GM18526 (cell line): ENCODE results near the gene PUDP.

Experiments used
- POLR2A ChIP-seq: IDR thresholded peaks from 3 replicates; pipeline ENCODE4 v1.6.1; 2011; ENCODE audit not compliant: insufficient read length; ENCODE audit errors: extremely low read depth

Gene PUDP

GRCh38 chrX:7092543-7092942, 55.4 kb downstream of the PUDP start:
- TF ChIP-seq POLR2A, result no peak

GRCh38 chrX:7091923-7092322, 56.0 kb downstream of the PUDP start:
- TF ChIP-seq POLR2A, result no peak

- no peak for TF ChIP-seq POLR2A
Observed at GRCh38 chrX:7090641-7091040, 57.3 kb downstream of the PUDP start.

GRCh38 chrX:7088968-7089615, 58.9 kb downstream of the PUDP start:
- no peak for TF ChIP-seq POLR2A

- no peak for TF ChIP-seq POLR2A
Observed at GRCh38 chrX:7086384-7086783, 61.6 kb downstream of the PUDP start.

GRCh38 chrX:7085879-7086278, 62.1 kb downstream of the PUDP start:
- no peak for TF ChIP-seq POLR2A

- TF ChIP-seq POLR2A, result no peak
Observed at GRCh38 chrX:7084841-7085240, 63.1 kb downstream of the PUDP start.

GRCh38 chrX:7083468-7084396, 64.2 kb downstream of the PUDP start:
- no peak for TF ChIP-seq POLR2A

- TF ChIP-seq POLR2A, result no peak
Observed at GRCh38 chrX:7083021-7083420, 64.9 kb downstream of the PUDP start.

GRCh38 chrX:7082556-7082955, 65.4 kb downstream of the PUDP start:
- TF ChIP-seq POLR2A, result no peak

GRCh38 chrX:7077241-7078230, 70.4 kb downstream of the PUDP start:
- TF ChIP-seq POLR2A, result no peak

- no peak for TF ChIP-seq POLR2A
Observed at GRCh38 chrX:7076245-7076661, 71.7 kb downstream of the PUDP start.

- TF ChIP-seq POLR2A, result no peak
Observed at GRCh38 chrX:7074908-7075204, 73.1 kb downstream of the PUDP start.

- no peak for TF ChIP-seq POLR2A
Observed at GRCh38 chrX:7074148-7074907, 73.6 kb downstream of the PUDP start.

GRCh38 chrX:7073336-7073735, 74.6 kb downstream of the PUDP start:
- TF ChIP-seq POLR2A, result no peak
